GM12878 (cell line): ENCODE measurements around the gene ST6GALNAC3. TPM values are rescaled to one million over a fixed set of nuclear protein-coding genes. Genes with fewer than 3 reads are reported as not detected.

Experiments
- ATAC-seq: fragments of 200-7000 bp; cut with Tn5 transposase; 3 replicates; pipeline ENCODE4 v1.9.1; 2020; ENCODE audit warnings: mild to moderate bottlenecking, moderate library complexity
- BruUV-seq: library from RNA; stranded (reverse); fragments of 400-500 nt; replicated peaks from 2 replicates; lab custom pipeline; 2021; lab: Mats Ljungman, UMichigan
- CTCF ChIA-PET: fragments of 300-600 bp; sonication (Branson Sonifier 250); formaldehyde crosslinking; extraction: SDS; loops from one replicate; lab custom pipeline; 2021; ENCODE audit warnings: inconsistent platforms; lab: Yijun Ruan, JAX
- POLR2A ChIA-PET: fragments of 350-600 bp; formaldehyde crosslinking; extraction: SDS; loops from one replicate; lab custom pipeline; 2021; ENCODE audit warnings: inconsistent platforms; lab: Charles Lee
- RAD21 ChIA-PET: fragments of 300-600 bp; sonication (Branson Sonifier 250); formaldehyde crosslinking; loops from one replicate; lab custom pipeline; 2023; ENCODE audit warnings: antibody characterized with exemption; ENCODE audit not compliant: unreplicated experiment; lab: Charles Lee
- SMC1A ChIA-PET: fragments of 300-600 bp; sonication (Branson Sonifier 250); formaldehyde crosslinking; loops from one replicate; lab custom pipeline; 2023; ENCODE audit not compliant: unreplicated experiment, uncharacterized antibody; lab: Charles Lee
- DNase-seq: peaks from one replicate; pipeline ENCODE4 v3.0.0-alpha.2; 2011; ENCODE audit warnings: low read depth, low spot score
- FAIRE-seq: peaks from 3 replicates; lab custom pipeline; 2011; peaks lifted over from hg19 to GRCh38; lab: Jason Lieb, UNC
- H2AFZ ChIP-seq: 2 replicates; pipeline ENCODE4 v1.6.0; 2011; ENCODE audit warnings: low read depth, low read length, control low read depth; ENCODE audit not compliant: control insufficient read depth
- H3K27ac ChIP-seq: 2 replicates; pipeline ENCODE4 v1.5.1; 2011; ENCODE audit warnings: control low read depth; ENCODE audit not compliant: control insufficient read depth, insufficient read depth
- H3K27me3 ChIP-seq, 2 experiments: replicated peaks in 1 of 2; 2 replicates each; pipeline versions ENCODE4 v1.6.0 to v1.6.1; 2011; ENCODE audit warnings: low read length in 1 of 2; ENCODE audit not compliant: control insufficient read depth in 2 of 2, insufficient read depth in 2 of 2
- H3K36me3 ChIP-seq, 2 experiments: 2 replicates each; pipeline ENCODE4 v1.5.1; 2011; ENCODE audit warnings: low read length in 1 of 2; ENCODE audit not compliant: control insufficient read depth in 2 of 2, insufficient read depth in 2 of 2
- H3K4me1 ChIP-seq: 2 replicates; pipeline ENCODE4 v1.6.1; 2011; ENCODE audit warnings: mild to moderate bottlenecking, low read length, moderate library complexity, mixed read lengths; ENCODE audit not compliant: control insufficient read depth, insufficient read depth
- H3K4me2 ChIP-seq: 2 replicates; pipeline ENCODE4 v1.6.0; 2011; ENCODE audit warnings: control low read depth; ENCODE audit not compliant: control insufficient read depth, insufficient read depth
- H3K4me3 ChIP-seq: fragments of 200-600 bp; sonication (generic); 2 replicates; pipeline ENCODE4 v1.5.1; 2016
- H3K79me2 ChIP-seq: 2 replicates; pipeline ENCODE4 v1.6.0; 2011; ENCODE audit warnings: low read length; ENCODE audit not compliant: control insufficient read depth, insufficient read depth
- H3K9ac ChIP-seq: 2 replicates; pipeline ENCODE4 v1.8.0; 2011; ENCODE audit warnings: low read length, control low read depth, mixed read lengths; ENCODE audit not compliant: control insufficient read depth, insufficient read depth
- H3K9me3 ChIP-seq: replicated peaks from 3 replicates; pipeline ENCODE4 v1.5.1; 2011; ENCODE audit warnings: mild to moderate bottlenecking, low read length; ENCODE audit not compliant: control insufficient read depth, insufficient read depth
- H4K20me1 ChIP-seq: 2 replicates; pipeline ENCODE4 v1.6.0; 2011; ENCODE audit not compliant: control insufficient read depth, insufficient read depth
- CBX5 ChIP-seq: sonication (generic); IDR thresholded peaks from 2 replicates; pipeline ENCODE4 v1.6.1; 2016; ENCODE audit warnings: low read depth, moderate library complexity, mild to moderate bottlenecking, inconsistent platforms
- EED ChIP-seq: sonication (generic); IDR thresholded peaks from 2 replicates; pipeline ENCODE4 v1.6.1; 2016; ENCODE audit warnings: antibody characterized with exemption, low read depth
- EZH2 ChIP-seq: IDR thresholded peaks from 2 replicates; pipeline ENCODE4 v1.6.1; 2012; ENCODE audit warnings: low read depth, mild to moderate bottlenecking, control low read depth, inconsistent platforms, low read length, borderline replicate concordance; ENCODE audit not compliant: control insufficient read depth
- MEF2B ChIP-seq: fragments of 450-650 bp; IDR thresholded peaks from 2 replicates; pipeline ENCODE4 v1.6.1; 2018; ENCODE audit warnings: mild to moderate bottlenecking, moderate library complexity; ENCODE audit not compliant: partially characterized antibody, poor library complexity, severe bottlenecking
- MTA2 ChIP-seq: fragments of 450-650 bp; IDR thresholded peaks from 2 replicates; pipeline ENCODE4 v1.6.1; 2016; ENCODE audit warnings: low read depth, mild to moderate bottlenecking, moderate library complexity
- POLR2AphosphoS5 ChIP-seq: IDR thresholded peaks from 2 replicates; pipeline ENCODE4 v1.6.1; 2011; ENCODE audit warnings: mild to moderate bottlenecking, low read length, inconsistent platforms
- SREBF1 ChIP-seq: IDR thresholded peaks from 2 replicates; pipeline ENCODE4 v1.6.1; 2012; ENCODE audit warnings: mild to moderate bottlenecking, low read length
- STAT1 ChIP-seq: fragments of 450-650 bp; conservative IDR thresholded peaks from 2 replicates; pipeline ENCODE4 v1.6.1; 2014; ENCODE audit warnings: antibody characterized with exemption, mild to moderate bottlenecking
- WGBS: methylation state at CpG from one replicate; pipeline ENCODE4 v1.1.6; 2016; ENCODE audit warnings: low lambda C conversion rate; ENCODE audit not compliant: insufficient replicate concordance, insufficient coverage; ENCODE audit errors: missing lambda C conversion rate; 5-methylcytosine and 5-hydroxymethylcytosine counted together
- in situ Hi-C: fragments of 300-500 bp; cut with MboI; formaldehyde crosslinking; loops from 9 replicates; pipeline ENCODE4 v1.14.3; 2018; ENCODE audit warnings: mixed read lengths
- intact Hi-C: fragments of 100-400 bp; cut with micrococcal nuclease; formaldehyde crosslinking; loops from one replicate; pipeline ENCODE4 v1.14.2; 2022; ENCODE audit not compliant: unreplicated experiment
- polyA plus RNA-seq, 11 experiments: library from polyadenylated mRNA; depleted of rRNA in 4 of 11; unstranded in 6 of 11; stranded (reverse) in 5 of 11; fragments of >200 nt; fragmentation: Nextera tagmentation in 4 of 11; fragmentation: Illumina TruSeq in 1 of 11; extraction: Ambion mirVana in 4 of 11; extraction: Trizol in 1 of 11; gene quantifications; 1 replicate in 1 of 11; 2 replicates in 10 of 11; pipeline versions ENCODE4 v1.2.1 to v1.2.3, GENCODE V29; 2011 to 2016; ENCODE audit warnings: inconsistent platforms in 2 of 11, missing spikeins in 2 of 11, low read depth in 1 of 11
- total RNA-seq, 4 experiments: library from RNA; depleted of rRNA in 3 of 4; stranded (reverse); fragments of >200 nt in 3 of 4; fragmentation: Illumina TruSeq in 1 of 4; extraction: Trizol in 1 of 4; gene quantifications; 2 replicates each; pipeline versions ENCODE4 v1.2.1 to v1.2.3, GENCODE V29; 2013 to 2021
- TF ChIP-seq, protein P1 (sequence below): IDR thresholded peaks from 2 replicates; pipeline ENCODE4 v1.6.1; 2011; ENCODE audit warnings: borderline replicate concordance, low read depth, mild to moderate bottlenecking, moderate library complexity, low read length; ENCODE audit not compliant: insufficient read depth, poor library complexity, severe bottlenecking
- TF ChIP-seq, protein P2 (sequence below): fragments of 450-650 bp; IDR thresholded peaks from 2 replicates; pipeline ENCODE4 v1.6.1; 2018; ENCODE audit warnings: mild to moderate bottlenecking, low read depth, moderate library complexity; ENCODE audit not compliant: partially characterized antibody
- TF ChIP-seq, protein P3 (sequence below): IDR thresholded peaks from 2 replicates; pipeline ENCODE4 v1.6.1; 2011; ENCODE audit warnings: low read depth, mild to moderate bottlenecking, low read length, moderate library complexity, borderline replicate concordance; ENCODE audit errors: extremely low read depth
- TF ChIP-seq, protein P4 (sequence below): fragments of 450-650 bp; IDR thresholded peaks from 2 replicates; pipeline ENCODE4 v1.6.1; 2018; ENCODE audit warnings: borderline replicate concordance, mild to moderate bottlenecking; ENCODE audit not compliant: partially characterized antibody

The ST6GALNAC3 gene
- total and polyA plus RNA-seq, 10 of the 15 experiments (the other 5 are each of a cell fraction or from before 2014, with no cell fraction given) = 0.04 to 0.68 (median 0.18) TPM; not detected in 3

DNA sequence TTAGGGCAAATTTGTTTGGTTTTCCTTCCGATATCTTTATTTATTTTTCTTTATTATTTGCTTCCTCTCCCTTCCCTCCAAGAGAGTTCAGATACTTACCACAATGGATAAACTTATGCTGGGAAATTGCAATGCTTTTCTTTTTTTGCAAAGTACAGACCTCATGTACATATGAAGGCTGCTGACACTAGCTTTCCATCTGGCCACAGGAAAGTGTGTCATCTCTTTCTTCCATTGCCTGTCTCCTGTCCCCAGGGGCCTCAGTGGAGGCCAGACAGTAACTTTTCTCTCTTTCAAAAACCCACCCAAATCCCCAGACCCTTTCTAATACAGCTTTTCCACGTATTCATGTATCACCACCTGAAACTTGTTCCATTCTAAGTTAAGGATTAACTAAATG lies 73.9 kb downstream of the ST6GALNAC3 start:
- intact Hi-C loops = no loop called here
- no TSS peak for BruUV-seq
- Histone ChIP-seq H3K4me2 (no peak overlapping the region), H3K4me1 (no peaks in the 10 kb centered on the region), H4K20me1 (no peaks in the 10 kb centered on the region), H3K36me3 (no peaks in the 10 kb centered on the region), H3K27ac (no peak overlapping the region), H3K9ac (no peak overlapping the region), H3K4me3 (no peak overlapping the region), H3K27me3 (peaks cover 0 to 2% of the 10 kb centered on the region in 2 experiments; a peak in 1 of 4 replicates), H3K9me3 (no peaks in the 10 kb centered on the region)
- 54% methylated on average over 2 of the region's 2 CpGs for WGBS
- in situ Hi-C loops = no loop called here
- ChIA-PET CTCF (no interaction called here), POLR2A (no interaction called here), SMC1A (interaction anchor here (0.5 to 0.9 kb wide), 3 partner anchors 9 to 681 kb away, joined by 3 read pairs; no protein-coding TSS in a partner anchor)
- no peak for ATAC-seq
- FAIRE-seq = no peak
- no peak for DNase-seq
- TF ChIP-seq, protein P1, sequence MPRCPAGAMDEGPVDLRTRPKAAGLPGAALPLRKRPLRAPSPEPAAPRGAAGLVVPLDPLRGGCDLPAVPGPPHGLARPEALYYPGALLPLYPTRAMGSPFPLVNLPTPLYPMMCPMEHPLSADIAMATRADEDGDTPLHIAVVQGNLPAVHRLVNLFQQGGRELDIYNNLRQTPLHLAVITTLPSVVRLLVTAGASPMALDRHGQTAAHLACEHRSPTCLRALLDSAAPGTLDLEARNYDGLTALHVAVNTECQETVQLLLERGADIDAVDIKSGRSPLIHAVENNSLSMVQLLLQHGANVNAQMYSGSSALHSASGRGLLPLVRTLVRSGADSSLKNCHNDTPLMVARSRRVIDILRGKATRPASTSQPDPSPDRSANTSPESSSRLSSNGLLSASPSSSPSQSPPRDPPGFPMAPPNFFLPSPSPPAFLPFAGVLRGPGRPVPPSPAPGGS = no peak
- TF ChIP-seq, protein P2, sequence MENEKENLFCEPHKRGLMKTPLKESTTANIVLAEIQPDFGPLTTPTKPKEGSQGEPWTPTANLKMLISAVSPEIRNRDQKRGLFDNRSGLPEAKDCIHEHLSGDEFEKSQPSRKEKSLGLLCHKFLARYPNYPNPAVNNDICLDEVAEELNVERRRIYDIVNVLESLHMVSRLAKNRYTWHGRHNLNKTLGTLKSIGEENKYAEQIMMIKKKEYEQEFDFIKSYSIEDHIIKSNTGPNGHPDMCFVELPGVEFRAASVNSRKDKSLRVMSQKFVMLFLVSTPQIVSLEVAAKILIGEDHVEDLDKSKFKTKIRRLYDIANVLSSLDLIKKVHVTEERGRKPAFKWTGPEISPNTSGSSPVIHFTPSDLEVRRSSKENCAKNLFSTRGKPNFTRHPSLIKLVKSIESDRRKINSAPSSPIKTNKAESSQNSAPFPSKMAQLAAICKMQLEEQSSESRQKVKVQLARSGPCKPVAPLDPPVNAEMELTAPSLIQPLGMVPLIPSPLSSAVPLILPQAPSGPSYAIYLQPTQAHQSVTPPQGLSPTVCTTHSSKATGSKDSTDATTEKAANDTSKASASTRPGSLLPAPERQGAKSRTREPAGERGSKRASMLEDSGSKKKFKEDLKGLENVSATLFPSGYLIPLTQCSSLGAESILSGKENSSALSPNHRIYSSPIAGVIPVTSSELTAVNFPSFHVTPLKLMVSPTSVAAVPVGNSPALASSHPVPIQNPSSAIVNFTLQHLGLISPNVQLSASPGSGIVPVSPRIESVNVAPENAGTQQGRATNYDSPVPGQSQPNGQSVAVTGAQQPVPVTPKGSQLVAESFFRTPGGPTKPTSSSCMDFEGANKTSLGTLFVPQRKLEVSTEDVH = no peak
- TF ChIP-seq STAT1 (no peak), CBX5 (no peak), SREBF1 (no peak), EZH2 (no peak), MTA2 (no peak), POLR2AphosphoS5 (no peak), MEF2B (no peak), EED (no peak)
- TF ChIP-seq, protein P3, sequence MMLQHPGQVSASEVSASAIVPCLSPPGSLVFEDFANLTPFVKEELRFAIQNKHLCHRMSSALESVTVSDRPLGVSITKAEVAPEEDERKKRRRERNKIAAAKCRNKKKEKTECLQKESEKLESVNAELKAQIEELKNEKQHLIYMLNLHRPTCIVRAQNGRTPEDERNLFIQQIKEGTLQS = no peak
- TF ChIP-seq, protein P4, sequence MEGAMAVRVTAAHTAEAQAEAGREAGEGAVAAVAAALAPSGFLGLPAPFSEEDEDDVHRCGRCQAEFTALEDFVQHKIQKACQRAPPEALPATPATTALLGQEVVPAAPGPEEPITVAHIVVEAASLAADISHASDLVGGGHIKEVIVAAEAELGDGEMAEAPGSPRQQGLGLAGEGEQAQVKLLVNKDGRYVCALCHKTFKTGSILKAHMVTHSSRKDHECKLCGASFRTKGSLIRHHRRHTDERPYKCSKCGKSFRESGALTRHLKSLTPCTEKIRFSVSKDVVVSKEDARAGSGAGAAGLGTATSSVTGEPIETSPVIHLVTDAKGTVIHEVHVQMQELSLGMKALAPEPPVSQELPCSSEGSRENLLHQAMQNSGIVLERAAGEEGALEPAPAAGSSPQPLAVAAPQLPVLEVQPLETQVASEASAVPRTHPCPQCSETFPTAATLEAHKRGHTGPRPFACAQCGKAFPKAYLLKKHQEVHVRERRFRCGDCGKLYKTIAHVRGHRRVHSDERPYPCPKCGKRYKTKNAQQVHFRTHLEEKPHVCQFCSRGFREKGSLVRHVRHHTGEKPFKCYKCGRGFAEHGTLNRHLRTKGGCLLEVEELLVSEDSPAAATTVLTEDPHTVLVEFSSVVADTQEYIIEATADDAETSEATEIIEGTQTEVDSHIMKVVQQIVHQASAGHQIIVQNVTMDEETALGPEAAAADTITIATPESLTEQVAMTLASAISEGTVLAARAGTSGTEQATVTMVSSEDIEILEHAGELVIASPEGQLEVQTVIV = no peak
- TF ChIP-seq, all 136 proteins: peak for 0
- no peaks in the 10 kb centered on the region for H3K79me2 ChIP-seq
- H2AFZ ChIP-seq = no peak overlapping the region
- RAD21 ChIA-PET = no interaction called here
